ENCODE results near the gene DAB1. TPM values are rescaled to one million over a fixed set of nuclear protein-coding genes. Genes with fewer than 3 reads are reported as not detected.

DAB1 gene
- total RNA-seq, 1 experiment from 2014 or later, result not detected

- Histone ChIP-seq H3K4me3 (no peak overlapping the region), H3K27me3 (replicated peaks) (0 out of 2 replicates have a peak, but pooled peaks cover 2% of the 10 kb centered on the region), H3K4me1 (replicated peaks) (no peaks in the 10 kb centered on the region), H3K9me3 (replicated peaks) (no peaks in the 10 kb centered on the region), H3K36me3 (no peaks in the 10 kb centered on the region), H3K27ac (no peak overlapping the region)
- DNase-seq (ENCODE audit: low read depth in 1 of 2, low spot score in 2 of 2), result no peak
Measured at GRCh38 chr1:57282411-57282810, 141.4 kb downstream of the DAB1 start.

GRCh38 chr1:57281324-57281723 lies 142.5 kb downstream of the DAB1 start:
- no peak for DNase-seq (ENCODE audit: low read depth in 1 of 2, low spot score in 2 of 2)
- Histone ChIP-seq H3K4me1 (replicated peaks) (no peaks in the 10 kb centered on the region), H3K4me3 (no peak overlapping the region), H3K36me3 (no peaks in the 10 kb centered on the region), H3K27ac (no peak overlapping the region), H3K9me3 (replicated peaks) (no peaks in the 10 kb centered on the region), H3K27me3 (replicated peaks) (no peaks in the 10 kb centered on the region)

DNA sequence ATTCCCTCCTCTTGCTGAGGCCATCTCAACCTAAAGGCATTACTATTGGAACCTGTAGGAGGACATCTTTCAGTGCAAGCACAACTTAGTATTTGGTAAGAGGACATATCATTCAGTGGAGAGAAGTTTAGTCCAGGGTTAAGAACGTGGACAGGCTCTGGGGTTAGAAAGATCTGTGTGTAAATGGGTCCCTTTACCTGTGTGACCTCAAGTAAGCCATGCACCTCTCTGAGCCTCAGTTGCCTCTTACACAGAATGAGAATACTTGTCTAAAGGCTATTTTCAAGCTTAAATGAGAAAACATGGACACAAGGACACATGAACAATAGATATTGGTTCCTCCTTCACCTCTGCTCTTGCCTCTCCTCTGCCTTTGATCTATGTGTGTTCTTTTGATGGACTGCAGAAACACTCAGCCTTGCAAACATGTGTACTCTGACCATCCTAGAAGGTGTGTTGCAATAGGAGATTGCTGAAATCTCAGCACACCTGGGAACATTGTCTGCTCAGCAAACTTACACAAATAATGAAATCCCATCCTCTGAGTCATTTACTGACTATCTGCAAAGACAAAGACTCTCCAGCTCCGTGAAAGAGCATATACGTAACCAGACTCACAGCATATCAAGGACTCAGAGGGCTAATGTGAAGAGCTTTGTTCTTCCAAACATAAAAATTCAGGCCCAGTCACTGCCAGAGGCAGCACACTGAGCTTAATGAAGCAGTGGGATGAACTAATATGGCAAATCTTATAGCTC lies 143.8 kb downstream of the DAB1 start:
- Histone ChIP-seq H3K4me3 (no peak overlapping the region), H3K4me1 (replicated peaks) (no peaks in the 10 kb centered on the region), H3K27me3 (replicated peaks) (no peaks in the 10 kb centered on the region), H3K9me3 (replicated peaks) (no peaks in the 10 kb centered on the region), H3K27ac (no peak overlapping the region), H3K36me3 (no peaks in the 10 kb centered on the region)
- DNase-seq (ENCODE audit: low read depth in 1 of 2, low spot score in 2 of 2), result no peak

DNA sequence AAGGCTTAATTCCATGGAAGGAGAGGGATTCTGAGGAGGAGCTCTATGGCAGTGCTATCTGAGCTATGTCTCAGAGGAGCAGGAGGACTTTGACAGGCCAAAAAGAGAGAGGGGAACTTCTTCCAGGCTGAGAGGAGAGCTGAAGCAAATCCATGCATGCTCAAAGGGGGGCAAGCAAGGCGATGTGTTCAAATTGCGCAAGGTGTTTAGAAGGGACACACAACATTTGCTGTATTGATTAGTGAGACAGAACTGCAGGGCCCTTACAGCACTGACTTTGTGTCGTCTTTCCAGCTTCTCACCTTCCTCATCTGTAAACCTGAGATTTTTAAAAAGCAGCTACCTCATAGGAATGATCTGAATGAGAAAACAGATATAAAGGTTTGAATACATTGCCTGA lies 145.3 kb downstream of the DAB1 start:
- Histone ChIP-seq H3K36me3 (no peaks in the 10 kb centered on the region), H3K27ac (no peak overlapping the region), H3K4me3 (no peak overlapping the region), H3K27me3 (replicated peaks) (no peaks in the 10 kb centered on the region), H3K9me3 (replicated peaks) (no peaks in the 10 kb centered on the region), H3K4me1 (replicated peaks) (no peaks in the 10 kb centered on the region)
- no peak for DNase-seq (ENCODE audit: low read depth in 1 of 2, low spot score in 2 of 2)

- H3K4me1 ChIP-seq (replicated peaks), result no peaks in the 10 kb centered on the region
- H3K27me3 ChIP-seq (replicated peaks), result no peaks in the 10 kb centered on the region
- no peaks in the 10 kb centered on the region for H3K36me3 ChIP-seq
- no peak overlapping the region for H3K27ac ChIP-seq
- no peak overlapping the region for H3K4me3 ChIP-seq
- H3K9me3 ChIP-seq (replicated peaks), result no peaks in the 10 kb centered on the region
- no peak for DNase-seq (ENCODE audit: low read depth in 1 of 2, low spot score in 2 of 2)
Measured at GRCh38 chr1:57277681-57278080, 146.2 kb downstream of the DAB1 start.

- no peak overlapping the region for H3K27ac ChIP-seq
- no peak overlapping the region for H3K4me3 ChIP-seq
- no peak for DNase-seq (ENCODE audit: low read depth in 1 of 2, low spot score in 2 of 2)
- no peaks in the 10 kb centered on the region for H3K36me3 ChIP-seq
- no peaks in the 10 kb centered on the region for H3K9me3 ChIP-seq (replicated peaks)
- H3K27me3 ChIP-seq (replicated peaks), result no peaks in the 10 kb centered on the region
- H3K4me1 ChIP-seq (replicated peaks), result no peaks in the 10 kb centered on the region
Measured at GRCh38 chr1:57276918-57277317, 146.9 kb downstream of the DAB1 start.

- H3K27ac ChIP-seq, result no peak overlapping the region
- no peaks in the 10 kb centered on the region for H3K36me3 ChIP-seq
- H3K4me3 ChIP-seq, result no peak overlapping the region
- H3K27me3 ChIP-seq (replicated peaks), result no peaks in the 10 kb centered on the region
- no peak for DNase-seq (ENCODE audit: low read depth in 1 of 2, low spot score in 2 of 2)
- H3K9me3 ChIP-seq (replicated peaks), result no peaks in the 10 kb centered on the region
- no peaks in the 10 kb centered on the region for H3K4me1 ChIP-seq (replicated peaks)
Measured at GRCh38 chr1:57272601-57273000, 151.3 kb downstream of the DAB1 start.

DNA sequence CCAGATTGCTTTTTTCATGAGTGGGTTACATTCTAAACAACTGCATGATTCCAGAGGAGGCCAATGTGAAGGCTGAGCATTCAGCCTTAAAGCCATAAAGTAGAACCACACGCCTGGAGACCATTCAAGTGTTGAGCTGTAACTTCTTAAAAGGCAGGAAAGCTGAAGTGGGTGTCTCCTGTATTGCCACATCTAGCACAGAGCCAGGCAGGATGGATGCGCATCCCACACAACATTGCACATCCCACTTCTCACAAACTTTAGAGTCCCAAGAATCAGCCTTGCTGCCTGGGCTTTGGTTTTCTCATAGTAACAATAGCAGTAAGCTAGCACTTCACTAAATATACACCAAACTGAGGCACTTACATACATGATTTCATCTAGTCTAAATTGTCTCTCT lies 151.7 kb downstream of the DAB1 start:
- Histone ChIP-seq H3K9me3 (replicated peaks) (no peaks in the 10 kb centered on the region), H3K36me3 (no peaks in the 10 kb centered on the region), H3K27me3 (replicated peaks) (no peaks in the 10 kb centered on the region), H3K4me3 (no peak overlapping the region), H3K4me1 (replicated peaks) (no peaks in the 10 kb centered on the region), H3K27ac (no peak overlapping the region)
- DNase-seq (ENCODE audit: low read depth in 1 of 2, low spot score in 2 of 2), result no peak

- no peak for DNase-seq (ENCODE audit: low read depth in 1 of 2, low spot score in 2 of 2)
- Histone ChIP-seq H3K36me3 (no peaks in the 10 kb centered on the region), H3K4me1 (replicated peaks) (no peaks in the 10 kb centered on the region), H3K27me3 (replicated peaks) (no peaks in the 10 kb centered on the region), H3K4me3 (no peak overlapping the region), H3K9me3 (replicated peaks) (no peaks in the 10 kb centered on the region), H3K27ac (no peak overlapping the region)
Measured at GRCh38 chr1:57270927-57271698, 152.7 kb downstream of the DAB1 start.

- Histone ChIP-seq H3K4me3 (no peak overlapping the region), H3K4me1 (replicated peaks) (no peaks in the 10 kb centered on the region), H3K27me3 (replicated peaks) (no peaks in the 10 kb centered on the region), H3K9me3 (replicated peaks) (no peaks in the 10 kb centered on the region), H3K27ac (no peak overlapping the region), H3K36me3 (no peaks in the 10 kb centered on the region)
- no peak for DNase-seq (ENCODE audit: low read depth in 1 of 2, low spot score in 2 of 2)
Measured at GRCh38 chr1:57269630-57270225, 154.1 kb downstream of the DAB1 start.

DNA sequence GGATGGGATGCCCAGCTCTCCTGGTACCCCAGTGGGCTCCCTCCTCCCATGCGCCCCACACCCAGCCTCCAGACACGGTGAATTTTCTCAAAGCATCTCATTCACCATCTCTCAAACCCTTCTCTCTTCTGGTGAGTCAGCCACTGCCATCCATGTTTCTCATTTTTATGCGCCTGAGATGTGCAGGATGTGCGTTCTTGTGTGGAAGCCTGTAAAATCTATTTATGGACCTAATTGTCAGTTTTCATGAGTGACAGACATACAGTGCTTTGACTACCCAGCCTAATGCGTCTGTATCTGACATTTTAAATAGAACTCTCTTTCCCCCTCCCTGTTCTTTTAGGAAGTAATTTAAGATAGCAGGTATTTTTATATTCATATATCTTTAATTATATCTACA lies 158.8 kb downstream of the DAB1 start:
- H3K4me3 ChIP-seq, result no peak overlapping the region
- no peaks in the 10 kb centered on the region for H3K4me1 ChIP-seq (replicated peaks)
- no peaks in the 10 kb centered on the region for H3K9me3 ChIP-seq (replicated peaks)
- no peaks in the 10 kb centered on the region for H3K36me3 ChIP-seq
- H3K27me3 ChIP-seq (replicated peaks), result no peaks in the 10 kb centered on the region
- no peak for DNase-seq (ENCODE audit: low read depth in 1 of 2, low spot score in 2 of 2)
- H3K27ac ChIP-seq, result no peak overlapping the region

DNA sequence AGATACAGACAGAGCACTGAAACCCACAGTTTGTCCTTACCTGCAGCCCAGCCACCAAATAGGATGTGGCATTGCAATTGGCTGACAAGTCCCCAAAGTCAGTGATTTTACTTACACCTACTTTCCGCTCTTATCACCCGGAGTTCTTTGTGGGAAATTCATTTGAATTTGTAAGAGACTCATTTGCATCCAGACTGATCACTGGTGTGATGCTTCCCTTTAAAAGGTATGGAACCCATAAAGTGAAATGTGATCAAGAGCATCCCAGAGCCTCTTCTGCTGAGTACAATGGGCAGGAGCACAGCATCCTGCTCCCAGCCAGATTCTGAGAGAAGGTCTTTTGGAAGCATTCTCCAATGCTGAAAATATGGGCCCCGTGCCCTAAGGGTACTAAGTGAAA lies 161.4 kb downstream of the DAB1 start:
- Histone ChIP-seq H3K4me3 (no peak overlapping the region), H3K9me3 (replicated peaks) (no peaks in the 10 kb centered on the region), H3K4me1 (replicated peaks) (no peaks in the 10 kb centered on the region), H3K27me3 (replicated peaks) (no peaks in the 10 kb centered on the region), H3K36me3 (no peaks in the 10 kb centered on the region), H3K27ac (no peak overlapping the region)
- no peak for DNase-seq (ENCODE audit: low read depth in 1 of 2, low spot score in 2 of 2)

- Histone ChIP-seq H3K27ac (no peak overlapping the region), H3K4me1 (replicated peaks) (no peaks in the 10 kb centered on the region), H3K9me3 (replicated peaks) (no peaks in the 10 kb centered on the region), H3K27me3 (replicated peaks) (no peaks in the 10 kb centered on the region), H3K4me3 (no peak overlapping the region), H3K36me3 (no peaks in the 10 kb centered on the region)
- DNase-seq (ENCODE audit: low read depth in 1 of 2, low spot score in 2 of 2), result no peak
Measured at GRCh38 chr1:57258557-57259325, 165.1 kb downstream of the DAB1 start.
